ENCODE results near the gene HAUS5. TPM values are rescaled to one million over a fixed set of nuclear protein-coding genes. Genes with fewer than 3 reads are reported as not detected.

HAUS5 gene
- total RNA-seq, 2 donors from 2014 or later, result 8.4 to 13.9 TPM

DNA sequence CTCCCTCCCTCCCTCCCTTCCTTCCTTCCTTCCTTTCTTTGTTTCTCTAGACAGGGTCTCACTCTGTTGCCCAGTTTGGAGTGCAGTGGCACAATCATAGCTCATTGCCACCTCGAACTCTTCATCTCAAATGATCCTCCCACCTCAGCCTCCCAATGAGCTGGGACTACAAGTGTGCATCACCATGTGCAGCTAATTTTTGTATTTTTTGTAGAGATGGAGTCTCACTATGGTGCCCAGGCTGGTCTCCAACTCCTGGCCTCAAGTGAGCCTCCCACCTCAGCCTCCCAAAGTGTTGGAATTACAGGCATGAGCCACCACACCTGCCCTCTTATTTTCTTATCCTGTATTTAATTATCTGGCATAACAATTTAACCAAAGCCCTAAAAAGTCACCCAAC, 58.2 kb downstream of the HAUS5 start:
- Histone ChIP-seq H3K36me3 (peaks cover under 1% of the 10 kb centered on the region), H3K4me3 (no peak overlapping the region)
- TF ChIP-seq, protein P1, sequence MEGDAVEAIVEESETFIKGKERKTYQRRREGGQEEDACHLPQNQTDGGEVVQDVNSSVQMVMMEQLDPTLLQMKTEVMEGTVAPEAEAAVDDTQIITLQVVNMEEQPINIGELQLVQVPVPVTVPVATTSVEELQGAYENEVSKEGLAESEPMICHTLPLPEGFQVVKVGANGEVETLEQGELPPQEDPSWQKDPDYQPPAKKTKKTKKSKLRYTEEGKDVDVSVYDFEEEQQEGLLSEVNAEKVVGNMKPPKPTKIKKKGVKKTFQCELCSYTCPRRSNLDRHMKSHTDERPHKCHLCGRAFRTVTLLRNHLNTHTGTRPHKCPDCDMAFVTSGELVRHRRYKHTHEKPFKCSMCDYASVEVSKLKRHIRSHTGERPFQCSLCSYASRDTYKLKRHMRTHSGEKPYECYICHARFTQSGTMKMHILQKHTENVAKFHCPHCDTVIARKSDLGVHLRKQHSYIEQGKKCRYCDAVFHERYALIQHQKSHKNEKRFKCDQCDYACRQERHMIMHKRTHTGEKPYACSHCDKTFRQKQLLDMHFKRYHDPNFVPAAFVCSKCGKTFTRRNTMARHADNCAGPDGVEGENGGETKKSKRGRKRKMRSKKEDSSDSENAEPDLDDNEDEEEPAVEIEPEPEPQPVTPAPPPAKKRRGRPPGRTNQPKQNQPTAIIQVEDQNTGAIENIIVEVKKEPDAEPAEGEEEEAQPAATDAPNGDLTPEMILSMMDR (IDR thresholded peaks at IDR 0.05), result no peak

DNA sequence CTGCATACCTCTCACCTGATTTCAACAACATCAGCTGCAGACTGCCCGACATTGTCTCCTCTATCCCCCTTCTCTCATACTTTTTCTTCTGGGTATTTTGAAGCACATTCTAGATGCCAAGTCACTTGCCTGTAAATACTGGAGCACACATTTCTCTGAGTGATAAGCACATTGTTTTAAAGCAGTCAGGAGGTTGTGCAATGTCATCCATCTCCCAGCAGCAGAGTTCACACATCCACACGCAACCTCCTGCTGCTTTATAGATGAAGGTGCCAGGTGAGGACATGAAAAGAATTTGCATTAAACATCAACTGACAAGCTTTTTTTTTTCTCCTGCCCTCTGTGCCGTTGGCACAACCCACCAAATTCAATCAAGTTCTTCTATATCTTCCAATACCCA, 59.3 kb downstream of the HAUS5 start:
- Histone ChIP-seq H3K9me3 (no peaks in the 10 kb centered on the region), H3K27me3 (replicated peaks; ENCODE audit: insufficient read depth) (peaks cover 3% of the 10 kb centered on the region), H3K36me3 (no peaks in the 10 kb centered on the region), H3K27ac (no peak overlapping the region), H3K4me3 (no peak overlapping the region), H3K4me1 (ENCODE audit: control insufficient read depth in 1 of 2, low read depth in 2 of 2) (peaks cover 0 to 4% of the 10 kb centered on the region in 2 donors)
- TF ChIP-seq, protein P1 (IDR thresholded peaks at IDR 0.05), result no peak
- no peak for ATAC-seq (ENCODE audit: insufficient number of reproducible peaks, low FRiP score, low read depth)
- no peak for DNase-seq (ENCODE audit: low spot score)

More for the DNA sequence above, 58.2 kb downstream of the HAUS5 start:
- ATAC-seq (ENCODE audit: insufficient number of reproducible peaks, low FRiP score, low read depth) (no peak), DNase-seq (ENCODE audit: low spot score) (no peak)
- no peaks in the 10 kb centered on the region for H3K9me3 ChIP-seq
- peaks cover 3% of the 10 kb centered on the region for H3K27me3 ChIP-seq (replicated peaks; ENCODE audit: insufficient read depth)
- no peak overlapping the region for H3K27ac ChIP-seq
- peaks cover 0 to 4% of the 10 kb centered on the region in 2 donors for H3K4me1 ChIP-seq (ENCODE audit: control insufficient read depth in 1 of 2, low read depth in 2 of 2)

DNA sequence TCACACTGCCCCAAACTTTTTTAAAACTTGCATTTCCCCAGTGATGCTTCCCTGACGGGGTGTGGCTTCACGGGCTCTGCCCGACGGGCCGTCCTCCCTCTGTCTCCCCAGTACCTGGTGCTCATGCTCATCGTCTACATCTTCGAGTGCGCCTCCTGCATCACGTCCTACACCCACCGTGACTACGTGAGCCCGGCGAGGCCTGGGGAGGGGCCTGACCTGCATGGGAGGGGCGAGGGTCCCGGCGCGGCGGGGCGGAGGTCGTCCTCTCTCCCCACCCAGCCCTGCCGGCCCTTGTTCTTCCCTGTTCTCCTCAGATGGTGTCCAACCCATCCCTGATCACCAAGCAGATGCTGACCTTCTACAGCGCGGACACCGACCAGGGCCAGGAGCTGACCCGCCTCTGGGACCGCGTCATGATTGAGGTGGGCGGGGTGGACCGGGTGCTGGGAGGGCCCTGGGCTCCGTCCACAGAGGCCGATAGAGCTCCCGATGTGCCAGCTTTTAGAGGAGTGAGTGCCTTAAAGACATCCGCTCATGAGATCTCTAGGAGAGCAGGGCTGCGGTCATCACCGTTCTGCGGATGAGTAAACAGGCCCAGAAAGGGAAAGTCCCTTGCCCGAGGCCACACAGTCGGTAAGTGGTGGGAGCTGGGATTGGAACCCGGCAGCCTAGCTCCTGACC, 60.7 kb downstream of the HAUS5 start:
- ATAC-seq (ENCODE audit: insufficient number of reproducible peaks, low FRiP score, low read depth) (no peak), DNase-seq (ENCODE audit: low spot score) (no peak)
- no peaks in the 10 kb centered on the region for H3K36me3 ChIP-seq
- H3K27ac ChIP-seq, result no peak overlapping the region
- peaks cover 0 to 4% of the 10 kb centered on the region in 2 donors for H3K4me1 ChIP-seq (ENCODE audit: control insufficient read depth in 1 of 2, low read depth in 2 of 2)
- TF ChIP-seq, protein P1 (IDR thresholded peaks at IDR 0.05), result no peak
- peaks cover 3% of the 10 kb centered on the region for H3K27me3 ChIP-seq (replicated peaks; ENCODE audit: insufficient read depth)
- H3K4me3 ChIP-seq, result peak overlapping the region; percentile 51
- H3K9me3 ChIP-seq, result no peaks in the 10 kb centered on the region

Other genes with a start within 250 kb of the HAUS5 start
- not detected for gene GPR42, start 241.7 kb upstream of the HAUS5 start, total RNA-seq
- under 1 TPM in 1 of 2 donors, not detected in 1; 0.92 TPM for gene FFAR2, start 164.5 kb upstream of the HAUS5 start, total RNA-seq
- 10 to 100 TPM in 1 of 2 donors, not detected in 1; 29.6 TPM for gene KRTDAP, start 122.3 kb upstream of the HAUS5 start, total RNA-seq
- 10 to 100 TPM; 26.1 to 53.7 TPM for gene DMKN, start 99.1 kb upstream of the HAUS5 start, total RNA-seq
- gene SBSN, start 84.4 kb upstream of the HAUS5 start, total RNA-seq, result 1 to 10 TPM in 1 of 2 donors, not detected in 1; 1.5 TPM
- not detected for gene GAPDHS, start 79.3 kb upstream of the HAUS5 start, total RNA-seq
- 10 to 100 TPM; 49.7 to 75.8 TPM for gene TMEM147, start 67.1 kb upstream of the HAUS5 start, total RNA-seq
- gene ATP4A, start 49.1 kb upstream of the HAUS5 start, total RNA-seq, result under 1 TPM in 1 of 2 donors, not detected in 1; 0.35 TPM
- gene PMIS2, start 26.6 kb upstream of the HAUS5 start, total RNA-seq, result not detected
- 10 to 100 TPM; 47.2 to 53.8 TPM for gene RBM42, start 16.3 kb downstream of the HAUS5 start, total RNA-seq
- not detected for gene ETV2, start 29.0 kb downstream of the HAUS5 start, total RNA-seq
- 100 to 1,000 TPM; 258 to 386 TPM for gene COX6B1, start 35.6 kb downstream of the HAUS5 start, total RNA-seq
- not detected for gene UPK1A, start 53.8 kb downstream of the HAUS5 start, total RNA-seq
- not detected for gene ZBTB32, start 91.8 kb downstream of the HAUS5 start, total RNA-seq
- 10 to 100 TPM; 26.4 to 31.3 TPM for gene KMT2B, start 105.3 kb downstream of the HAUS5 start, total RNA-seq
- 10 to 100 TPM in 1 of 2 donors, 1 to 10 TPM in 1; 6.9 to 13.1 TPM for gene IGFLR1, start 129.7 kb downstream of the HAUS5 start, total RNA-seq
- 10 to 100 TPM; 34.4 to 42.6 TPM for gene U2AF1L4, start 132.7 kb downstream of the HAUS5 start, total RNA-seq
- gene PSENEN, start 132.9 kb downstream of the HAUS5 start, total RNA-seq, result 10 to 100 TPM; 25.5 to 30.1 TPM
- 10 to 100 TPM in 1 of 2 donors, 1 to 10 TPM in 1; 9.9 to 30.5 TPM for gene LIN37, start 135.8 kb downstream of the HAUS5 start, total RNA-seq
- gene HSPB6, start 144.3 kb downstream of the HAUS5 start, total RNA-seq, result 100 to 1,000 TPM in 1 of 2 donors, 10 to 100 TPM in 1; 78.6 to 130 TPM
- gene PROSER3, start 145.4 kb downstream of the HAUS5 start, total RNA-seq, result 10 to 100 TPM; 11.1 to 16.6 TPM
- gene ARHGAP33, start 162.8 kb downstream of the HAUS5 start, total RNA-seq, result 10 to 100 TPM; 15.4 to 30.7 TPM
- not detected for gene PRODH2, start 200.1 kb downstream of the HAUS5 start, total RNA-seq
- not detected for gene NPHS1, start 239.8 kb downstream of the HAUS5 start, total RNA-seq
- gene KIRREL2, start 244.2 kb downstream of the HAUS5 start, total RNA-seq, result under 1 TPM in 1 of 2 donors, not detected in 1; 0.92 TPM

All from thoracic aorta (tissue), 2 donors.